Femur (tissue), 1 donor: ENCODE results near the gene ADAMTS13.

Experiments used
- DNase-seq: peaks from one replicate; pipeline ENCODE4 v3.0.0-alpha.2; 2017

Gene ADAMTS13

DNA sequence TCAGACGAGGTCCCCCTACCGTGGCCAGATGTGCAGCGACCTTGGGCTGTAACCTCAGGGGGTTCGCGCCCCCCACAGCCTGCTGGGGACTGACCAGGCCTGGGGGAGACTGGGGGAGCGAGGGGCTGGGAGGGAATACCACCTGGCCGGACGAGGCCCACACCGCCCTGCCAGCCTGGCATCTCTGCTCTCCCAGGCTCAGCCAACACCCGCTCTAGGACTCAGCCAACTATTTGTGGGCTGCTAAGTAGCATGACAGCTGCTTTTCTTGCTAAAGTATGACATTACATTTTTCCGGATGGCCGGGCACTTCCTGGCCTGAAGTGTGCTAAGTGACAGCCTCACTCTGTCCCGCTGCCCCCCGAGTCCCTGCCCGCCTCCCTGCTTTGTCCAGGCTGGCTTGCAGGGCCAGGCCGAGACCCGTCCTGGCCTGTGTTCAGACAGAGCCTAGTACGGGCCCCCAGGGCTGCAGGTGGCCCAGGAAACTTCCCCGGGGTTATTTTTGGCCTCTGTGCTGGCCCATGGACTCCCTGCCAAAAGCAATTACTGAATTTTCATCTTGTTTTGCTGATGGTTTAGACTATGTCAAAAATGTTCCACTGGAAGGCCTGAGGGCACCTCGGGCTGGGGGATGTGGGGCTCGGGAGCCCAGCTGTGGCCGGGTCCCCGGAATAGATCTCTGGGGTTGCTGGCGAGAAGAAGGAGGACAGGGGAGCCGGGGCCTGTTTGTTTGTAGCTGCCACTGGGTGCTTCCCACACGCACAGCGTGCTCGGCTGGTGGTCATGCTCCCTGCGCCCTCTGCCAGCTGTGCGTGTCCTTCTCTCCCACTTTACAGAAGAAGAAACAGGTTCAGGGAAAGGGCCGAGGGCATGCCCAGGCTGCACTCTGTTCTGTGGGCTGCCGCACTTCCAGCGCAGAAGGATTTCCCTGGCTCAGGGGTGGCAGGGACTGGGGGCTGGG lies 70.2 kb downstream of the ADAMTS13 start:
- peak; percentile 82 for DNase-seq

DNA sequence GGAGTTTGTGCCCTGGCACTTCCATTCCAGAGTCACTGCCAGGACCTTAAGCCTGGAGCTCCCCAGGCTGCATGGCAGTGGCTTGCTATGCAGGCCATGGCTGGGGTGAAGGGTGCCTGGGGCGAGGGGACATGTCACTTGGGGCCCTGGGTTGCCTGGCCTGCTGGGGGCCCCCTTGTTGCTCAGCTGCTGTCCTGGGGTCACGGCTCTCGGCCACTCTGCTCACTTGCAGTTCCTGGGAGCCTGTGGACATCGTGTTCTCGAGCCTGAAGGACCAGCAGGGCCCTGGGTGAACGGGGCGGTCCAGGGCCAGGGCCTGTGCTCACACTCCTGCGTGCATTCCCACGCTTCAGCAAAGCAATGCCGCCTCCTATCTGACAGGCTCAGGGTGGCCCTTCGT lies 71.3 kb downstream of the ADAMTS13 start:
- no peak for DNase-seq

DNA sequence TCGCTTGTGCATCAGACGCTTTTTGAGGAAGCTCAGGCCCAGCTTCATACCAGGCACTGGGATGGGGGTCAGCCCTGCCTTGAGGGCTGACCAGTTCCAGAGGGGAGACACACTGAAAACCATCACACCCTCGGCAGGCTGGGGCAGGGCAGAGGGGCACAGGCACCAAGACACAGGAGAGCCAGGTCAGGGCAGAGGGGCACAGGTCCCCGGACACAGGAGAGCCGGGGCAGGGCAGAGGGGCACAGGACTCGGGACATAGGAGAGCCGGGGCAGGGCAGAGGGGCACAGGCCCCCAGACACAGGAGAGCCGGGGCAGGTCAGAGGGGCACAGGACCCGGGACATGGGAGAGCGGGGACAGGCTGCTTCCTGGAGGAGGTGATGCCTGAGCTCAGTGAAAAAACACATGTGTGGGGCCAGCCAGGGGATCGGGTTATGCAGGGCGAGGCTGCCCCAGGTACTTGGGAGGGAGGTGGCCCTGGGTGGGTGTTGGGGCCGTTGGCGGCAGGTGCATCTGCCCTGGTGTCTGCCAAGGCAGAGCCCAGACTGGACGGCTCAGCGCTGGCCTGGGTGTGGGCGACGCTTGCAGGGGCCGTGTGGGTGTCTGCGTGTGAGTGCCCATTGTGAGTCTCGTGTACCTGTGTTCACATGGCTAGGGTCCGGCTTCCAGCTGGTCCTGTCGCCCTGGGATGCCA lies 71.8 kb downstream of the ADAMTS13 start:
- DNase-seq = no peak

DNA sequence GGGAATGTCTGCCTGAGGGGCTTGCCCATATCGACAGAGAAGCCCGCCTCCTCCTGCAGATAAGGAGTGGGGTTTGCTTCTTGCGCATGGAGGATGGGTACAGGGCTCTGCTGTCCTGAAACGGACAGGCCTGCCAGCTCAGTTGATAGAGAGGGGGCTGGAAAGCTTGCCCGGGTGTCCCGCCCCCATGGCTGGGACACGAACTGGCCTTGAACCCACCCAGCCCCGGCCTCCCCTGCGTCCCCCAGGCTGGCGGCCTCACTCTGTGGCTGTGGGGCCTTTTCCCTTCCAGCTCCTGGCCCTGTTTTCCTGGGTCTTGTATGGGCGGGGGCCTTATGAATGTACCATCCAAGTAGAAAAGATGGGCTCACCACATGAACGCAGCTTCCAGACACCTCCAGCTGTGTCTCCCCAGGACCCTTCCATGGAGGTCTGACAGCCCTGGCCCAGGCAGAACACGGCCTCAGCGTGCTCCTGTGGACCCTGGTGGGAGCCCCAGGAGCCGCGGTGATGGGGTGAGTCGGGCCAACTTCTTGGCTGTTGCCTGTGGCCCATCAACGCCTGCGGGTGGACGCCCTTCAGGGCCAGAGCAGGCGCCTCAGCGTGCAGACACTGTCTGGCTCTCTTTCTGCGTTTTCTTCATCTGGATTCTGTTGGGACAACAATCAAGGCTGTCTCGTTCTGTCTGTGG lies 72.6 kb downstream of the ADAMTS13 start:
- no peak for DNase-seq

DNA sequence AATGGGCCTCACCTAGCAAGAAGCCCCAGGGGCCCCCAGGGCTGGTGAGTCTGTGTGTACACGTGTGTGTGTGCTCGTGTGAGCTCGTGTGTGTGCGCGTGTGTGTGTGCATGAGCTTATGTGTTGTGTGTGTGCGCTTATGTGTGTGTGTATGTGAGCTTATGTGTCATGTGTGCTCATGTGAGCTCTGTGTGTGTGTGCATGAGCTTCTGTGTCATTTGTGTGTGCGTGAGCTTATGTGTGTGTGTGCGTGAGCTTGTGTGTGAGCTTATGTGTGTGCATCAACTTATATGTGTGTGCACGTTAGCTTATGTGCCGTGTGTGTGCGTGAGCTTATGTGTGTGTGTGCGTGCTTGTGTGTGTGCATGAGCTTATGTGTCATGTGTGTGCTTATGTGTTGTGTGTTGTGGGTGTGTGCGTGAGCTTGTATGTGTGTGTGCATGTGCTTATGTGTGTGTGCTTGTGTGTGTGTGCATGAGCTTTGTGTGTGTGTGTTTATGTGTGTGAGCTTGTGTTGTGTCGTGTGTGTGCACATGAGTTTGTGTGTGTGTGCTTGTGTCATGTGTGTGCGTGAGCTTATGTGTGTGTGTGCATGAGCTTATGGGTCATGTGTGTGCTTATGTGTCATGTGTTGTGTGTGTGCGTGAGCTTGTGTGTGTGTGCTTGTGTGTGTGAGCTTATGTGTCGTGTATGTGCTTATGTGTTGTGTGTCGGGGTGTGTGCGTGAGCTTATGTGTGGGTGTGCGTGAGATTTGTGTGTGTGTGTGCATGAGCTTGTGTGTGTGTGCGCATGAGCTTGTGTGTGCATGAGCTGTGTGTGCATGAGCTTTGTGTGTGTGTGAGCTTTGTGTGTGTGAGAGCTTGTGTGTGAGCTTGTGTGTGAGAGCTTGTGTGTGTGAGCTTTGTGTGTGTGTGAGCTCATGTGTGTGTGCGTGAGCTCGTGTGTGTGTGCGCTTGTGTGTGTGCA lies 73.4 kb downstream of the ADAMTS13 start:
- no peak for DNase-seq

DNA sequence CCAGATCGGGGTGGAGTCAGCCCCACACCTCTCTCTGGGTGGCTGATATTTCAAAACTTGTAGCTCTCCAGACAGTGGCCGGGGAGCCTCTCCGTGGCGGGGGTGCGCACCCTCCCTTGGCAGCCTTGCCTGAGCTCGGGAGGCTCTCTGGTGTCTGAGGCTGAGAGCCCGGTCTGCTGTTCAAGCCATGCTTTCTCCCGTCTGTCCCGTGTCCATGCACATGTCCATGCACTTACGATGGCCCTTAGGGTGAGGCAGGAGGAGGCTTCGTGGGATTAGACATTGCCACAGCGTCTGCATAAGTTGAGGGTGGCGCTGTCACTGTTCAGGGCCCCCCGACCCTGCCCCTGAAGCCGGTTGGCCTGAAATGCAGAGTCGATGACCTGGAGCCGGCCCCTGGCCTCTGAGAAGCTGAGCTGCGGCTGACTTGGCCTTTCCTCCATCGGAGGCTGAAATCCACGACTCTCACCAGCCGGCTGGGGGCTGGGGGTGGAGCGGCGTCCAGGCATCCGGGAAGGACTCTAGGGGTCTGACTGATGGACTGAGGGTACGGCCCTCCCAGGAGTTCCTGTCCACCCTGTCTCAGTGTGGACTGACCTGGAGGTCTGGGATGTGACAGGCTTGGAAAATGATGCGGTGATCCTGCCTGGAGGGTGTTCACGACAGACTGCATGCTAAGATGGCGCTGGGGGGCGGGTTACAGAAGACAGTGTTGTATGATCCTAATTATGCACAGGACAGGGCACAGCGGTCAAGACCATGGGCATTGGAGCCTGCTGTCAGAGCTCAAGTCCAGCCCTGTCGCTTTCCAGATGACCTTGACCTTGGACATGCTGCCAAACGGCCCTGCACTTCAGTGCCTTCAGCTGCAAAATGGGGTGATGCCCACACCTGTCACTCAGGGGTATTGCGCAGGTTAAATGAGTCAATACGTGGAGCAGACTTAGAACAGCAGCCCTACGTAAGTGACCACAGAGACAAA lies 75.0 kb downstream of the ADAMTS13 start:
- DNase-seq = no peak

DNA sequence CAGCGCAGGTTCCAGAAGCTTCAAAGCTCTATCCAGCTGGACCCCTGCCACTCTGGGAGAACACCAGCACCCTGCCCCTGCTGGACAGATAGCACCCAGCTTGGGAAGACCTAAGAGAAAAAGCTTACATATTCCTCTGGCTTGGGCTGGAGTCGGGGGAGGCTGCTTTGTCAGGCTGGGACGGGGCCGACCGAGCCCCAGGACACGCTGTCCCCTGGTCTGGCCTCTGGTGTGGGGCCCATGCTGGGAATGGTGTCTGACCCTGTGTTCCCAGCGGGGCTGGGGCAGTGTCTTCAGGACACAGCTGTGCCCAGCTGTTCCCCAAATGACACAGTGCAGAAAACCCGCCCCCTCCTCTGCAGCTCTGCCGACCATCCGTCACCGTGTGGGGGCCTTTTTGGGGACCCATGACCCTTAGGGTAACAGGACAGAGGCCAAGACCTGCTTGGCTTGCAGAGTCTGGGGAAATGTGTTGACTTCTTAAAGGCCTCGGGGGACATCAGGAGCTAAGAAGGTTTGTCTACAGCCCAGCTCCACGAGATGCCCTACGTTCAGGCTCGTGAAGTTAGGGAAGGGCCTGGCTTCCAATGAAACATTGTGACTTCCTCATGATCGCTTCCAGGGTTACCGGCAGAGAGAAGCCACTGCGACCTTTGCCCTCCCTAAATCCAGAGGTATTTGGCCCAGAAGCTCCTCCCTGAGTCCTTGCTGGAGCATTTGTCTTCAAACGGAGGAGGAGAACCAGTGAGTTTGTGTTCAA lies 77.1 kb downstream of the ADAMTS13 start:
- no peak for DNase-seq

DNA sequence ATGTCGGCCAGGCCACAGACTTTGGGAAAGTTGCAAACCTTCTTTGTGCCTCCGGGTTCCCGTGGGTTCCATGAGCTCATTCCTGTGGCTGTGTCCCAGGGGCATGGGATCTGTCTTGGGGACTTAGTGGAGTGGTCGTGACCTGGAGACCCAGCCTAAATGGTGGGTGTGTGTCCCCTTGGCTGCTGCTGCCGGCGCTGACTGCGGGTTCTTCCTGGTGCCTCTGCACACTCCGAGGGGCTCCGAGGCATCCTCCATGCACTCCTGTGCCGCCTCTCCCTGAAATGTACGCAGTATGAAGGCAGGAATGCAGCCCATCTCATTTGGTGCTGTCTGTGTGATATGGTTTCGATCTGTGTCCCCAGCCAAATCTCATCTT lies 77.7 kb downstream of the ADAMTS13 start:
- no peak for DNase-seq

DNA sequence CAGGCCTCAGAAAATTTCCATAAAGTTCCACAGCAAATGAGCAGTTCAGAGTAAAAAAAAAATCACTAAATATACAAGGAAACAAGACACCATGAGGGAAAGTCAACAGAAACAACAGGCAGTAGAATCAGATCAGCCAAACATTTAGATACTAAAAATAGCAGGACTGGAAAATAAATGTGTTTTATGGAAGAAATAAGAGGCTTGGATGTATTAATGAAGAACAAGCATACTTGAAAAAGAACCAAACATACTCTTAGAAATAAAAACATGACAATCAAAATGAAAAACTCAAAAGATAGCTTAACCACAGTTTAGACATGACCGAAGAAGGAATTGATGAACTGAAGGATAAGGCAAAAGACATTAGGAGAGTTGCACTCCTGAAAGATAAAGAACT lies 79.9 kb downstream of the ADAMTS13 start:
- DNase-seq = no peak

DNA sequence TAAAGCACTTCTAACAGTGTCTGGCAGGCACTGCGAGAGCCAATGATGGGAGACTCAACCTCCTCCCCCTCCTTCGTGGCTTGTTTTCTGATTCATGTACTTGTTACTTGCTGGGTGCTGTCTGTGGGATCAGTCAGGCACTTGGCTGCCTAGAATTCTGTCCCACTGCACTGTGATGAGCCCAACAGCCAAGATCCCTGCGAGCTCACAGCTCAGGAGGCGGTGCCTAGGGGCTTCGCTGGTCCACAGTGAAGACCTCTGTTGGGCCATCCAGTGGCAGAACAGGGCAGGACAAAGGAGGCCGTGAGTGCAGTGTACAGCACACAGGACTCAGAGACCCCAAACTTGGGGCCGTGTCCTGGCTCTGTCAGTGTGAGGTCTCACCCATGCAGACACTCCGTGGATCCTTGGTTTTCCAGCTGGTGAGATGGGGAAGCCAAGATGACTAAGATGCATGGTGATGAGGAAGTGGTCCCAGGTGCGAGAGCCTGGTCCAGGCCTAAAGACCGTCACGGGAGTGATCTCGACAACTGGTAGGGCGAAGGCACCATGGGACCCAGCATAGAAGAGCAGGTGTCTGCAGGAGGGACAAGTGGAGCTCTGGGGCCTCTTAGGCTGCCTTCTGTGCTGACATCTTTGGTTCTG lies 83.1 kb downstream of the ADAMTS13 start:
- no peak for DNase-seq

DNA sequence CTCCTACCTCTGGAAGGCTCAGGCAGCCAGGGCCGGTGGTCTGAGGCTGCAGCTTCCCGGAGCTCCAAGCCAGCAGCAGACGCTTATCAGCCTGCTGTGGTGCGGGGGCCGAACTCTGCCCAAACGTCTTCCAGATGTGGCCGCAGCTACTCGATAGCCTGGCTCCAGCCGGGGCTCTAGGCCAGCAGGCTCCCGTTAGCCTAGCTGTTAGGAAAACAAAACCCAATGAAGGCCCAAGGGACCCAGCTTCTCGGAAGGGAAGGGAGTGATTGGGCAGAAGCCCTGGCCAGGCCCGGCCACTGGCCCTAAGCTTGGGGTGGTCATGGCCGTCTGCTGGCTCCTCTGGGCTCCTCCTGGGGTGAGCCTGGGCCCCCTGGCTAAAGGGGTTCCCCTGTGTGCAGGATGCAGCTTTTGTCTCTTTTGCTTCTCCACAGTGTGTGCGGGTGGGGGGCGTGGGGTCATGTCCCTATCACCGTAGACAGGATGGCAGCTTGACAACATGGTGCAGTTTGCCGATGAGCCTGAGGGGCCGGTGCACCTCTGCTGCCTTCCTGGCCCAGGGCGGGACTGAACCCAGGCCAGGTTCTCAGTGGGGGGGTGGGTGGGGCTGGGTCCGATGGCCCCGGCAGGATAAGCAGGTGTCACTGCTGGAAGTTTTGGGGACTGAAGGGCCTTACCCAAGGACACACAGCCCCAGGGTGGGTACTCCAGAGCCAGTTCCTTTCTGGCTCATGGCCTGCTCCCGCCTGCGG lies 83.9 kb downstream of the ADAMTS13 start:
- peak; percentile 83 for DNase-seq

DNA sequence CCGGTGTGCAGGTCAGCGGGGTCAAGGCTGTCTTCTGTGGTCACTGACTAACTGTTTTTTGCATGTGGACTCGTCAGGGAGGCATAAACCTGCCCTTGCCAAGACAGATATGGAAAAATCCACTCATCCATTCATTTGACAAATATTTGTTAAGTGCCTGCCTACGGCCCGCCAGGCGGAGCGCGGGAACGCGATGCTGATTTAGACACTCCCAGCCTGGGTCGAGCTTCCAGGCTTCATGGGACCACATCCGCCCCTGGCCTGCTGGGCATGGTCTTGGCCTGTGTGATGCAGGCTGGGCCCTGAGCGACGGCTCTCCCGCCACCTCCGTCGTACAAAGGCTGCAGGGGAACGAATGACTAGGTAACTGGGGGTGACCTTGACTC lies 84.5 kb downstream of the ADAMTS13 start:
- peak; percentile 78 for DNase-seq

DNA sequence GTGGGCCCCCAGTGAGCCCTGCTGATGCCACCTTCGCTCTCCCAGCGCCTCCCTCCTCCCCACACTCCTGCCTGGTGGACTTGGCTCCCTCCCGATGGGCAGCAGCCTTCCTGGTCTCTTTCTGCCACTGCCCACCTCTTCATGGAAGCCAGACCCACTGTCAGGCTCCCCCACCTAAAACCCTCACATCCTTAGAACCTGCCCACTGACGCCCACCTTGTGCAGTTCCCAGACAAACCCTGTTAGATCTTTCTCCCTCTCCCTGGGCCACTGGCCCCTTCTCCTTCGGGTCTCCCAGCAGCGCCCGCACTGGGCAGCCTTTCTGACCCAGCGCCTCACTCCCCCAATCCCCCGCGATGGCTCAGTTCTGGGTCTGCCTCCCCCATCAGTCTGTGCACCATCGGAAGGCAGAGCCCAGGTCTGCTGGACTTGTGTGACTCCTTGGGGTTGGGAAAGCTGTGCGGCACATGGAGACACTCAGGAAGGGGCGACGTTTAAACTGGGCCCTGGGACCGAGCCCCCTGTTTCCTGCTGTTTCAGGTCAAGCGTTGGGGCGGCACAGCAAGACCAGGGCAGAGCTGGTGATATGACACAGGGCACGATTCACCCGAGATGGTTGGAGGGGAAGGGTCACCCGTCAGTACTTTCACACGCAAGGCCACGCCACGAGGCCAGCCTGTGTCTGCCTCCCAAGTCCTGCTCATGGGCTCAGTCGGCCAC lies 85.2 kb downstream of the ADAMTS13 start:
- DNase-seq = no peak

DNA sequence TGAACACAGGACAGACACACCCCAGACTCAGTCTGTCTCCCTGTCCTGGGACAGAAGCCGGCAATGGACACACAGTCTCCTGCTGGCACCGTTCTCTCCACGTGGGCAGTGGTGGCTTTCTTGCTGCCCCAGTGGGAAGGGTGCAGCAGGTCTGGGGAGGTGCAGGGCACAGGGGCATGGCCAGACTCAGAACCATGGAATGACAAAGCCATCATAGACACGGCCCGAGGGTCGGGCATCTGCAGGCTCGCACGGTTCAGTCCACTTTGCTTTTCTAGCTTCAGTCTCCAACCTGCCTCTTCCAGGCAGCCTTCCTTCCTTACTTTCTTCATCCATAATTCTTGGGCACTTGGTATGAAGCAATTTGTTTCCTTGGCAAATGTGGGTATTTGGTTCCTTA lies 85.9 kb downstream of the ADAMTS13 start:
- no peak for DNase-seq
